Tibial nerve (tissue), 4 donors: ENCODE measurements around the gene TOR1A. TPM values are rescaled to one million over a fixed set of nuclear protein-coding genes. Genes with fewer than 3 reads are reported as not detected.

ENCODE experiments used
- DNase-seq, 2 donors: peaks; one replicate each; pipeline ENCODE4 v3.0.0-alpha.2; 2019; ENCODE audit warnings: low spot score in 2 of 2
- H3K27ac ChIP-seq, 4 donors: fragments of 200-600 bp; sonication (generic) in 3 of 4; one replicate each; pipeline ENCODE4 v1.5.1; 2017 to 2019; ENCODE audit warnings: mild to moderate bottlenecking in 1 of 4
- H3K27me3 ChIP-seq, 2 donors: fragments of 200-600 bp; sonication (generic) in 1 of 2; one replicate each; pipeline versions ENCODE4 v1.5.1 to v1.6.0; 2017 to 2019
- H3K36me3 ChIP-seq, 3 donors: fragments of 200-600 bp; sonication (generic); one replicate each; pipeline ENCODE4 v1.5.1; 2018 to 2019
- H3K4me1 ChIP-seq, 4 donors: fragments of 200-600 bp; sonication (generic) in 3 of 4; one replicate each; pipeline ENCODE4 v1.5.1; 2017 to 2019
- H3K4me3 ChIP-seq, 4 donors: fragments of 200-600 bp; sonication (generic) in 3 of 4; one replicate each; pipeline ENCODE4 v1.5.1; 2017 to 2019; ENCODE audit warnings: mild to moderate bottlenecking in 1 of 4, moderate library complexity in 1 of 4
- H3K9me3 ChIP-seq, 4 donors: fragments of 200-600 bp; sonication (generic) in 3 of 4; one replicate each; pipeline ENCODE4 v1.5.1; 2017 to 2019
- EP300 ChIP-seq, 2 donors: sonication (generic); formaldehyde crosslinking; IDR thresholded peaks; one replicate each; pipeline ENCODE4 v1.6.1; 2017; ENCODE audit warnings: antibody characterized with exemption in 2 of 2, mild to moderate bottlenecking in 1 of 2
- POLR2A ChIP-seq, 2 donors: fragments of 450-650 bp; IDR thresholded peaks; one replicate each; pipeline ENCODE4 v1.6.1; 2017; ENCODE audit warnings: antibody characterized with exemption in 2 of 2, mild to moderate bottlenecking in 2 of 2, moderate library complexity in 2 of 2
- WGBS, 2 donors: methylation state at CpG; one replicate each; pipeline ENCODE4 v1.1.5; 2018; 5-methylcytosine and 5-hydroxymethylcytosine counted together
- total RNA-seq, 4 donors: library from RNA; depleted of rRNA; stranded (reverse); fragments of >200 nt; gene quantifications; one replicate each; pipeline ENCODE4 v1.1.0, GENCODE V29; 2016
- TF ChIP-seq, protein P1 (sequence below), 5 experiments: fragments of 200-600 bp in 3 of 5; fragments of 450-650 bp in 2 of 5; sonication (generic) in 3 of 5; IDR thresholded peaks; one replicate each; pipeline ENCODE4 v1.5.1; 2016 to 2019; ENCODE audit warnings: antibody characterized with exemption in 5 of 5, mild to moderate bottlenecking in 3 of 5, moderate library complexity in 2 of 5

The TOR1A gene
- total RNA-seq, 4 donors from 2014 or later: 26.0 to 55.2 (median 40.4) TPM

DNA sequence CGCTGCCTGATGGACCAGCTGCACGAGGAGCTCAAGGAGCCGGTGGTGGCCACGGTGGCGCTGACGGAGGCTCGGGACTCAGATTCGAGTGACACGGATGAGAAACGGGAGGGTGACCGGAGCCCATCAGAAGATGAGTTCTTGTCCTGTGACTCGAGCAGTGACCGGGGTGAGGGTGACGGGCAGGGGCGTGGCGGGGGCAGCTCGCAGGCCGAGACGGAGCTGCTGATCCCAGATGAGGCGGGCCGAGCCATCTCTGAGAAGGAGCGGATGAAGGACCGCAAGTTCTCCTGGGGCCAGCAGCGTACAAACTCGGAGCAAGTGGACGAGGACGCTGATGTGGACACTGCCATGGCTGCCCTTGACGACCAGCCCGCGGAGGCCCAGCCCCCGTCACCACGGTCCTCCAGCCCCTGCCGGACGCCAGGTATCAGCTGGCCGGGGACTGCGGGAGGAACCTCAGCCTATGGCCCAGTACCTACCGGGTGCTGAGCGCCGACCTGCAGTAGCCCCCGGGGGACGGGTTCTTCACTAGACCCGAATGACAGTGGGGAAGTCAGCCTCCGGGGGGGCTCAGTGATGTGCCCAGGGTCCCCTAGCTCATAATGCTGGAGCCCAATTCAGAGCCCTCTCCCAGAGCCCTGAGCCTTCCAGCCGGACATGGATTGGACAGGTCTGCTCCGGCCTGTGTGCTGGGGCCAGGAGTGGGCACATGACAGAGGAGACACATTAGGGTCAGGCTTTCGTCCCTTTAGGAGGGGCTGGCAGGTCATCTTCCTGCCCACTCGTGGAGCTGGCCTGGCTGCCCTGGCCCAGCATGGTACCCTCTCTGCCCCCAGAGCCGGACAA is 44.3 kb upstream of the TOR1A start:
- H3K27ac ChIP-seq: peak overlapping the region in 1 of 4 donors; percentile 12
- H3K4me3 ChIP-seq: no peak overlapping the region
- no peaks in the 10 kb centered on the region for H3K9me3 ChIP-seq
- peaks cover 0 to 78% (median 2%) of the 10 kb centered on the region in 3 donors for H3K36me3 ChIP-seq
- no peaks in the 10 kb centered on the region for H3K27me3 ChIP-seq
- no peaks in the 10 kb centered on the region for H3K4me1 ChIP-seq
- no peak for DNase-seq
- TF ChIP-seq EP300 (IDR thresholded peaks at IDR 0.05) (no peak), POLR2A (IDR thresholded peaks at IDR 0.05) (no peak)
- TF ChIP-seq, protein P1, sequence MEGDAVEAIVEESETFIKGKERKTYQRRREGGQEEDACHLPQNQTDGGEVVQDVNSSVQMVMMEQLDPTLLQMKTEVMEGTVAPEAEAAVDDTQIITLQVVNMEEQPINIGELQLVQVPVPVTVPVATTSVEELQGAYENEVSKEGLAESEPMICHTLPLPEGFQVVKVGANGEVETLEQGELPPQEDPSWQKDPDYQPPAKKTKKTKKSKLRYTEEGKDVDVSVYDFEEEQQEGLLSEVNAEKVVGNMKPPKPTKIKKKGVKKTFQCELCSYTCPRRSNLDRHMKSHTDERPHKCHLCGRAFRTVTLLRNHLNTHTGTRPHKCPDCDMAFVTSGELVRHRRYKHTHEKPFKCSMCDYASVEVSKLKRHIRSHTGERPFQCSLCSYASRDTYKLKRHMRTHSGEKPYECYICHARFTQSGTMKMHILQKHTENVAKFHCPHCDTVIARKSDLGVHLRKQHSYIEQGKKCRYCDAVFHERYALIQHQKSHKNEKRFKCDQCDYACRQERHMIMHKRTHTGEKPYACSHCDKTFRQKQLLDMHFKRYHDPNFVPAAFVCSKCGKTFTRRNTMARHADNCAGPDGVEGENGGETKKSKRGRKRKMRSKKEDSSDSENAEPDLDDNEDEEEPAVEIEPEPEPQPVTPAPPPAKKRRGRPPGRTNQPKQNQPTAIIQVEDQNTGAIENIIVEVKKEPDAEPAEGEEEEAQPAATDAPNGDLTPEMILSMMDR (IDR thresholded peaks at IDR 0.05): no peak
- 83 to 86% methylated on average over 43 to 46 of the region's 48 CpGs for whole genome bisulfite sequencing, 2 donors

DNA sequence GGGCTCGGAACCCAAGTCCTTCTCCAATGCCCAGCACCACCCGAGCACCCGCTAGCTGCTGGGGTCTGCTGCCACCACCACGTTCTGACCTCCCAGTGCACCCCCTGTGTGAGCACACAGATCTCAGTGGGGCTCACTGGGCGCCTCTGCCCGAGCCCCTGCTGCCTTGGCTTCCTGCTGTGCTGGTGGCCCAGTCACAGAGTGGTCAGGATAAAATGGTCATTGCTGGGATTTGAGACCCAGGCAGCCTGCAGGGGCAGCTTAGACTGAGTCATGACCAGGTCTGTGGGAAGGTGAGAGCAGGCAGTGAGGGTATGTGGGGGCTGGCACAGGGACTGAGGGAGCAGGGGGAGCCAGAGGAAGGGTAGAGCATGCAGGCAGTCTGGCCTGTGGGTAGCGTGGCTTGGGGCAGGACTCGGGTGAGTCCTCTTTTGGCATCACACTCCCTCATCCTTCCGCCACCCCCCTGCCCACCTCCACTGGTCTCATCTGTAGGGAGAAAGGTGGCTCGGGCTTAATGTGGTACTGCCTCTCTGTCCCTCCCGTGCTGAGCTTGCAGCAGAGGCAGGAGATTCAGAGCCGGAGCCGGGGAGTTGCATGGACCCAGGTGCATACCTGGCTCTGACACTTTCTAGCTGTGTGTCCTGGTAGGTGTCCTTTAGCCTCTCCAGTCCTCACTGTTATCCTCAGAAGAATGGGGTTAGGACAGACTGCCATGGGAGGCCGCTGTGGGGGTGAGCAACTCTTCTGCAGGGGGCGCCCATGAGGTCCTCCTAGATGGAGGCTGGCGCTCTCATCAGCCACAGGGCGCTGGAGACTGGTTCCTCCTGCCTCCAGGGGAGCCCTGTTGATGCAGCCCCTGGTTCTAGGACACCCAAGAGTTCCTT is 43.4 kb upstream of the TOR1A start:
- no peak for DNase-seq
- 71 to 83% methylated on average over 15 to 17 of the region's 17 CpGs for WGBS, 2 donors
- H3K27ac ChIP-seq: peak overlapping the region in 1 of 4 donors; percentile 19
- no peaks in the 10 kb centered on the region for H3K27me3 ChIP-seq
- peaks cover 0 to 84% (median 5%) of the 10 kb centered on the region in 3 donors for H3K36me3 ChIP-seq
- TF ChIP-seq POLR2A (IDR thresholded peaks at IDR 0.05) (no peak), EP300 (IDR thresholded peaks at IDR 0.05) (no peak)
- TF ChIP-seq, protein P1 (IDR thresholded peaks at IDR 0.05): no peak
- H3K4me3 ChIP-seq: no peak overlapping the region
- H3K4me1 ChIP-seq: no peaks in the 10 kb centered on the region
- no peaks in the 10 kb centered on the region for H3K9me3 ChIP-seq

DNA sequence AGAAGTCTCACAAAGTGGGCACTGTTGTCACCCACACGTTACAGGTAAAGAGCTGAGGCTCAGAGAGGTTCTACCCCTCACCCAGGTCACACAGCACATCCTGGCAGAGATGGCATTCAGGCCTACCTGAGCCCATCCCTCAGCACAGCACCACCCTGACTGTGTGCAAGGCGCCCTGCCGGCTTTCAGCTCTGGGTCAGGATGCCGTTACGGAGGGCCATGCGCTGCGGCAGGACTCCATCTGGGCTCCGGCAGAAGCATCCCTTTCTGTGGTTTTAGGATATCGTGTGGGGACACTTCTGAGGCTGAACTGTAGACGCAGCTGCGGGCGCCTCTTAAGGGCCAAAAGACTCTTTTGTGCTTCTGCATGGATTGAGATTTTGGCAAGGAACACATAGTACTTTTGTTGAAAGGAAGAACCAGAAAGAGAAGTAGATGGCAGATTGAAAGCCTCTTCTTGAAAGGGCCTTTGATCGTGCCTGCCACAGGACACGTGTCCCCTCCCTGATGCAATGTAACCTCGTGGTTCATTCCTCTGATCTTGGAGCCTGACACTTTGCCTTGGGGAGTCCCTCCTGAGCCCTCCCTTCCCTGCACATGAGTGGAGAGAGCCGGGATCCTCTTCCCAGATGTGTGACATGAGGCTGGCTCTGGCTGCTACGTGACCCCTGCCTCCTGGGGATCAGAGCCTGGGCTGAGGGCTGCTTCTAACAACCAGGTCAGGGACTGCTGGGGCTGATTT is 42.6 kb upstream of the TOR1A start:
- Histone ChIP-seq H3K4me3 (no peak overlapping the region), H3K27ac (peak overlapping the region in 1 of 4 donors; percentile 19), H3K36me3 (peaks cover 0 to 89% (median 8%) of the 10 kb centered on the region in 3 donors), H3K9me3 (no peaks in the 10 kb centered on the region), H3K4me1 (no peaks in the 10 kb centered on the region), H3K27me3 (no peaks in the 10 kb centered on the region)
- TF ChIP-seq, protein P1 (IDR thresholded peaks at IDR 0.05): no peak
- TF ChIP-seq POLR2A (IDR thresholded peaks at IDR 0.05) (no peak), EP300 (IDR thresholded peaks at IDR 0.05) (no peak)
- WGBS, 2 donors: 71 to 72% methylated on average over 16 to 17 of the region's 17 CpGs
- DNase-seq: no peak

DNA sequence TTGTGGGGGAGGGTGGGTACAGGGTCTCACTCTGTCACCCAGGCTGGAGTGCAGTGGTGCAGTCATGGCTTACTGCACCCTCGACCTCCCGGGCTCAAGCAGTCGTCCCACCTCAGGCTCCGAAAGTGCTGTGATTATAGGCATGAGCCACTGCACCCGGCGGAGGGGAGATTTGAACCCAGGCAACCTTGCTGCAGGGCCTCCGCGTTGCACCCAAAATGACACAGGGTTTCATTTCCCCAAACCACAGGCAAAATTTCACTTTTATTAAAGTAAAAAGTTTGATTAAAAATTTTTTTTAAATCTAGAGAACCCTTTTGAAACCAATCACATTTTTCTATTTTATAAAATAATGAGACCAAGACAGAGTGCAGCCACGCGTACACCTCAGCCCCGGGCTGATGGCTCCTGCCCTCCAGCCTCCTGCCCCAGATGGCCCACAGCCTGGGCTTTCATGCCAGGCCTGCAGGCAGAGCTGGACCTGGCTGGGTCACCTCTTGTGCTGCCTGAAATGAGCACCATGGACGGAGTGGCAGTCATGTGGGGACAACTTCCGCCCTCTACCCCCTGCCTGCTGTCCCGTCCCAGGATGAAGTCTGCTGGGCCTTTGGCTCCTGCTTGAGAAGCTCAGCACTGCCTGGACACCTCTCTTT is 41.9 kb upstream of the TOR1A start:
- H3K27ac ChIP-seq: peak overlapping the region in 1 of 4 donors; percentile 34
- TF ChIP-seq, protein P1 (IDR thresholded peaks at IDR 0.05): no peak
- no peak for TF ChIP-seq POLR2A (IDR thresholded peaks at IDR 0.05)
- no peak for TF ChIP-seq EP300 (IDR thresholded peaks at IDR 0.05)
- no peak overlapping the region for H3K4me3 ChIP-seq
- DNase-seq: no peak
- H3K9me3 ChIP-seq: no peaks in the 10 kb centered on the region
- H3K27me3 ChIP-seq: no peaks in the 10 kb centered on the region
- peaks cover 3 to 94% (median 16%) of the 10 kb centered on the region in 3 donors for H3K36me3 ChIP-seq
- WGBS, 2 donors: 76 to 81% methylated on average over 13 of the region's 14 CpGs
- no peaks in the 10 kb centered on the region for H3K4me1 ChIP-seq
